Right hindlimb (tissue), 1 donor: Measurements from ENCODE around the gene BDNF.

Experiments used
- DNase-seq: peaks from one replicate; pipeline ENCODE4 v3.0.0-alpha.2; 2018

BDNF gene

DNA sequence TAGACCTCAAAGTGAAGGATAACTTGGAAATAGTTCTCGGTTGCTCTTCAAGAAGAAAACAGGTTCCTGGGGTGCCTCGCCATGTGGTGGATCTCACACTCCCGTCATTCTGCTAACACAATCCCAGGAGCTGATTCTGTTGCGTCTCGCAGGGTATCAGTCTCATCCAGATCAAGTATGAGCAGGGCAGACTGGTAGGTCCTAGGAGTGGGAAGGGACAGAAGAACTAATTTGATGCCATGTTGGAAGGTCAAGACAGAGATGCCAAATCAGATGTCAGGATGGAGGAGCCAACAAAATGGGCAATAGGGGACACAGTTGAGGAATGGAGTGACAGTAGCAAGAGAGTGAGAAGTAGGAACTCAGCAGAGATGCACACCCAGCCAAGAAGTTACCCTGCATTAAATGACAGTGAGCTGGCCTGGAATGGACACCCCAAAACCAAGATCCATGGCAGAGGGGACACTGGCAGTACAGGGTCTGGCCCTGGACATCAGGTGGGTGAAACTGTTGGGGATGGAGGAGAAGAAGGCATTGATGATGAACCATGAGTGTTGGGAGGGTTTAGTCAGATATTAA lies 76.2 kb downstream of the BDNF start:
- no peak for DNase-seq

DNA sequence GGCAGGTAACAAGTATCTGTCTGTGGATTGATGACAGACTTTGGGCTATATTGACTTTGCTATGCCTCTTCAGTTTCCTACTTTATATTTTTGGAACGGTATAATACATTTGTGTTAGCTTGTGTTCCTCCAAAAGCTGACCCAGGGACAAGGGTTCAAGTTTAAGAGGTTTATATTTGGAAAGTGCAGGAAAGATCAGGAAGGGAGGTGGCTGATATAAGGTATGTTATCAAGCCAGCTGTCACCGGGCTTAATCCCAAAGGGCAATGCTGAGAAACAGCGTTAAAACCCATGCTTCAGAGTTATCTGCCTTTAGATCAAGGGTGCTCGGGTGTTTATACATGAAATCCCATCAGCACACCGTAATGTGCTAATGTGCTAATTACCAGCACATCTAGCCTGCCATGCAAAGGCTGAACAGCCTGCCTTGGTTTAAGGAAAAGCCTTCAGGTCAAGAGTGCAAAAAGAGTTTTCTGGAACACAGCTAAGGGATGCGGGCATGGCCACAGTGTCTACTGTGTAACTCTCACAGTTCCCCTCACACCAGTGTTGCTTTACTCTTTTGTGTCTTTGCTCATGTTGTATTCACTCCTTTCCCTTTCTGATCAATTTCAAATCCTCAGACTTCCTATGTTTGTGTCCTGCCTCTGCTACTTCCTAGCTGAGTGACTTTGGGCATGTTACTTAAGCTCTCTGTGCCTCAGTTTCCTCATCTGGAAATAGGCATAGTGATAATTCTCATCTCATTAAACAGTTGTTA lies 77.5 kb downstream of the BDNF start:
- no peak for DNase-seq

DNA sequence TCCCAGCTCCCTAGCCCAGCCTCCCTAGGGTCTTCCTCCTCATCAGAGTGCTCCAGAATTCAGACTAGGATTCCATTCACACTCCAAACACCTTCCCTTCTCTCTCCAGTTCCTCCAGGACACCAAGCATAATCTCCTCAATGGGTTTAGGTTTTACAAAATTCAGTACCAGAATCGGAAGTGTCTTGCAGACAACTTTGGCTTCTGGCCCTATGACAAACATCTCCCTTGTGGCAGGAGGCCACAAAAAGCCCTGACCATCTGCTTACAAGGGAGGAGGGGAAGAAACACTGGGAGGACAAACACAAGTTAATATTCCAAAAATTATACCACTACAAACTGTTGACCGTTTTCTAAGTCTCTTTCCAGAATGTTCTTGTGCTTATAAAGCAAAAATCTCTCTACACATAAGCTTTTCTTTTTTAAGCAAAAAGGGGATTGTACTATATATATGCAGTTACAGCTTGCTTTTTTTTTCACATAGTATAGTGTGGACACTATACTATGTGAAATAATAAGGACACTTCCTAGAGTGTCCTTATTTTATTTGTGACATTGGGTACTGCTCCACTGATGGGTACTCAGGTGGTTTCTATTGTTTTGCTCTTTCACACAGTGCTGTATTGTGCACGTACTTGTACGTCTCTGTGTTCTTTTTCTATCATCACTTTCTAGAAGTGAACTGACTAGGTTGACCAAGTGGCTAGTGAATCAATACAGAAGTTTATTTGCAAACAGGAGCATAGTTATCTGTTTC lies 78.7 kb downstream of the BDNF start:
- peak; percentile 52 for DNase-seq

DNA sequence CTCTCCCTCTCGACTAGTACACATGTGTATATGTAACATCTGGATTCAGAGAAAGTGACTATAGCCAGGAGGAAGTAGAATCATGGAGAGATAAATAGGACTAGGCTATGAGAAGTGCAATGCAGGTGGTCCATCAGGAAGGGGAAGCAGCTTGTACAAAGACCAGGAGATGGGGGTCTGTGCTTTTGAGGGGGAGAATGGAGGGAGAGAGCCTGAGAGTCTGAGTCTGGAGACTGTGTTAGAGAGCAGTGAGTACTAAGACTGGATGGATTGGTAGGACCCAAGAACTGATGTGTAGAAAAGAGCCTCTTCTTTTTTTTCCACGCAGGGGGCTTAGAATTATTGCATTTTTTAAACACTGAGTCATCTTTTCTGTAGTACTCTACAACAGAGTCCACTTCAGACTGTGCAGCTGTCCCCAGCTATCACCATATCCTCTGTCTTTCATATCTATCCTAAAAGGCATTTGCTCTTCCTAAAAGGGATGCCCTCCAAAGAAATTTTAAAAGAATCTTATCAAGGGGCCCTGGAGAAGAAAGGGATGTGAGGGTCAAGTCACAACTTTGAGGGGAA lies 80.4 kb downstream of the BDNF start:
- DNase-seq = no peak

DNA sequence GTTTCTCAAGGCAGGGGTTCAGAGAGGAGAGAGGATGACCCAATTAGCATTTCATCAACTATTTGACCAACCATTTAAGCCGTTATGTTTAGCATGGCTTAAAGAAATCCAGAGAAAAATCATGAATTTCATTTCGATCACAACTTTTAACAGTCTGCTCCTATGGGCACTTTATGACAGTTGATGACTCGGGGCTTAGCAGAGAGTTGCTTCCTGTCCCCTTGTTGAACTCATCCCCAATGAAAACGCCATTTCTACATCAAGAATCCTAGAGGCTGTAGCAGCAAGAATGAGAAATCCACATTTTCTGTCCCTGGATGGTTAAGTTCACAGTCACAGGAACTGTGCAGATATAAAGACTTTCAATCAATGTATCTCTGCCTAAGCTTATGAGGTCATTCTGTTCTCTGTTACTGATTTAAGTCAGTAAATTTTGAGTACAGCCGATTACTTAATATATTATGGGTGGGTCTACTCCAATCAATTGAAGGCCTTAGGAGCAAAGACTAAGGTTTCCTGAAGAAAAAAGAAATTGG lies 81.1 kb downstream of the BDNF start:
- DNase-seq = no peak

DNA sequence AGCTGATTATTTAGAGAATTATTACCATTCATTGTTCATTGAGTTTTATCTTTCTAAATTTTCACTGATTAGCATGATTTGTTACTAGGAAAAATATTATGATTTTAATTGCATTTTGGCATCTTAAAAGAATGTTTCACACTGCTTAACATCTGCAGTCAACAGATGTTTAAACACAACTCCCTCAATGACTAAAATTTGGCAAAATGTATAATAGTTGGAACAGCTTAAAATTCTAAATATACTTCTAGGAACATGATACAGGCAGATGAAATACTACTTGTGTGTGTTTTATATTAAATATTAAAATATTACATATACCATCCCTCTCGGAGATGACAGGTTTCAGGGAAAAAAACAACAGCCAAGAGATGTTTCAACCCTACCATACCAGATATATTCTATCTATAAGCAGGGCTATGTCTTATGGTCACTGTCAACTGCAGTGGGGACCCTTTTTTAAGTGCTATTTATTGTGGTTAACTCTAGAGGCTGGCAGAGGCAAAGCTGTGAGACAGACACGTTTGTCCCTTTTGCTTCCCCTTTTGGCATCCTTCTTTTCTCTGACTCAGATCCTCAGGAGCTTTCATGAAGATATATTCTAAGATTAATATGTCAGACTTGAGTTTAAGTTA lies 81.9 kb downstream of the BDNF start:
- DNase-seq = no peak

DNA sequence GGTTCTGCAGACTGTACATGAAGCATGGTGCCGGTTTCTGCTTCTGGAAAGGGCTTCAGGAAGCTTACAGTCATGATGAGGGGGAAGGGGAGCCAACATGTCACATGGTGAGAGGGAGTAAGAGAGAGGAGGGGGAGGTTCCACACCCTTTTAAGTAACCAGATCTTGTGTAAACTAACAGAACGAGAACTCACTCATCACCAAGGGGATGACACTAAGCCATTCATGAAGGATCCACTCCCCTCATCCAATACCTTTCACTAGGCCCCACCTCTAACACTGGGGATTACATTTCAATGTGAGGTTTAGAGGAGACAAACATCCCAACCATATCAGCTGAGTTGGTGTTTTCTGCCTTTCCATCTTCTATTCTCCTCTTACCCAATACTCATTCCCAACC lies 83.5 kb downstream of the BDNF start:
- DNase-seq = no peak

DNA sequence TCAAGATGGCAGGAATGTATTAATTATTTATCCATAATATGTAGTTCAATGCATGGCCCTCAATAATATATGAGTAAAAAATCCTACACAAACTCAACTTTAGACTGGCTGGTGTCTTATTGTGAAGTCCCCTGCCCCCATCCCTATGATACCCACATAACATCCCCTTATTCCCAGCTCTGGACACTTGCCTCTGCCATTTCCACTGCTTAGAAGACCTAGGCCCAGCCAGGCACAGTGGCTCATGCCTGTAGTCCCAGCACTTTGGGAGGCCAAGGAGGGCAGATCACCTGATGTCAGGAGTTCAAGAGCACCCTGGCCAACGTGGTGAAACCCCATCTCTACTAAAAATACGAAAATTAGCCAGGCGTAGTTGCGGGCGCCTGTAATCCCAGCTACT lies 84.4 kb downstream of the BDNF start:
- no peak for DNase-seq

DNA sequence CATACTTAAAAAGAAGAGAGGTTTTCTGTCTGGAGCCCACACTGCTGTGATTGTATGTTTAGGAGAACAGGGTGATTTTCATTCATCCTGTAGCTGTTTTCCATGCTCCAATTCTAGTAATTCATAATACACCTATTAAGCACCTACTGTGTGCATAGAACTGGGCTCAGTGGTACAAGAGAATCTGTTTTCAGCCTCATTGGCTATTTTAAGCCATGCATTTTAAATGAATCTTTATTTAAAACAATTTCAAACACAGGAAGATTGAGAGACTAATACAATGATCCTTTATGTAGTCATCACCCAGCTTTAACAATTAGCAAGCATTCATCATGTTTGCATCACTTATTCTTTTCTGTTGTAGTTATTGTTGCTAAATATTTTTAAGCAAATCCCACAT lies 86.2 kb downstream of the BDNF start:
- DNase-seq = no peak

DNA sequence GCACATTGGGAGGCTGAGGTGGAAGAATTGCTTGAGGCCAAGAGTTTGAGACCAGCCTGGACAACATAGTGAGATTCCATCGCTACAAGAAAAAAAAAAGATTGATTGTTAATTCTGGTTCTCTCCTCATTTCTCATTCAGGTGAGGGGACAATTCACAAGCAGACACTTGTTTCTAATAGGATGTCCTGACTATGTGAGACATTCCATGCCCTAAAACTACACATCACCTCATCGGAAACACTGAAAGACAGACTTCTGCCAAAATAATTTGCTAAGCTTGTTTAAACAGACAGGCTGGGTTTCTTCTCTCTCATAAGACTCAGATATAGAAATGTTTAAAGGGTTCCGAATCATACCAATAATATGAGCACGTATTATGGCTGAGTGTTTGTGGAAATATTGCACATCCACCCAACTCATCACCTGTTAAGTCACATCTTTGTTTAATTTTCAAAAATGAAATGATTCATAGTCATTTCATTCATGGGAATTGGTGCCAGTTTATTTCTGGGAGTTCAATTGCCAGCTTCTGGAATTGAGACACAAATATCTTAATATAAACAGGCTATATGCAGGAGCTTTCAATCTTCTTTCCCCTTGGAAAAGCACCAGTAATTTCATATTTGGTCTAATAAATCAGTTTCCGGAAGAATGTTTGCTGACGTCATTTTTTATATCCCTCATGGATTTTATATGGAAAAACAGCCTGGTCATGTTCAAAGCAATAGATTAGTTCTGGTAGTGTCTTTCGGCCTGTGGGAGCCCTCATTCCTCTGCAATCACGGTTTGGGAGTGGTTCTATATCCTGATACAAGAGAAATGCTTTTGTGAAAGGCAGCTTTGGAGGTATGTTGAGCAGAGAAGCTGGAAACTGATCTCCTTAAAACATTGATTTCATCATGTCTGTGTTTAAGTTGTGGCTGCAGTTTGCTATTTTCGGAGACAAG lies 87.0 kb downstream of the BDNF start:
- no peak for DNase-seq

DNA sequence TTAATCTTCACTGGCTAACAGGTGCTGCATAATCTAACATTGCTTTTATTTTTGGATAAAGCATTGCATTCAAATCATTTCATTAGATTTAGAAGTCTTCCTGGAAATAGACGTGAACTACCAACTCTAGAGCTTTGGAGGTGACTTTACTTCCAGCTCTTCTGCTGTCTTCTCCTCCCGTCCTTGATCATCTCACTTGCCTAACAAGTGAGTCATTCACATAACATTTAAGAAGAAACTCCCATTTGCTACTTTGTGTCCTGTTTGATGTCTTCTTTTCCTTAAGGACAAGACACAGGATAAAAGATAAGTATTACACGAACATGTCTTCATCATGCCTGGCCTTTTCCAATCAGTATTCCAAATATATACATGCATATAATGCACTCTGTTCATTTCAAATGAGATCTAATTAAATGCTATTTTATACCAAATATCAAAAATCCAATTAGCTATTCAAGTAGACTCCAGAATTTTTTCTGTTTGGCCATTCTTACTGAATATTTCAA lies 88.3 kb downstream of the BDNF start:
- no peak for DNase-seq

DNA sequence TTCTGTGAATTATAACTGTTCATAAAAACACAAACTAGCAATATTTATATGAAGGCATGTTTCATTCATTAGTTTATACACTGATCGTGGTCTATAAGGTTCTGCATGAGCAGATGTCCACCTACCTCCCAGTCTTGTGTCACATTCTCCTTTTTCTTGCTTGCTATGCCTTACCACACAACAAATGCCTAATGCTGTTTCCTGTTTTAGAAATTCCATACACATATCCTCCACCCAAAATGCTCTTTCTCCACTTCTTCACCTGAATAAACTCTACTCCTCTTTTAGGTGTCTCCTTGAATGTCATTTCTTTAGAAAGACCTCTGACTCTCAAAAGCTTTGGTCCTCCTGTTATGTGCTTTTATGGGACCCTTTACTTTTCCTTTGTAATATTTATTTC lies 88.9 kb downstream of the BDNF start:
- no peak for DNase-seq

DNA sequence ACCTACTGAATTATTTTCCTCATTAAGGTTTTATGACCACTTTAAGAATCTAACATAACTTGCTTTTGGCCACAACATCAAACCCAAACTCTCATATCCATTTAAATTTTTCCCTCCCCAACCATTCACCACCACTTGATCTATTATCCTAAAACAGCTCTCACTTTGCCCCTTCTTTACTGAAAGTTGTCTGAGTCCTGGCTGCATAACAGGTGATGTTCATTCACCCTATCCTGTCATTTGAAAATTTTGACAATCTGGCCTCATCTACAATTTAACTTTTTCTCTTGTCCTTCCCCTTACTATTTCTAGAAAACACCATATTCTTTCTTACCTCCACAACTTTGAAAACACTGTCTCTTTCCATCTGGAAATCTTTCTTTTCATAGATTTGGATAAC lies 89.3 kb downstream of the BDNF start:
- no peak for DNase-seq

DNA sequence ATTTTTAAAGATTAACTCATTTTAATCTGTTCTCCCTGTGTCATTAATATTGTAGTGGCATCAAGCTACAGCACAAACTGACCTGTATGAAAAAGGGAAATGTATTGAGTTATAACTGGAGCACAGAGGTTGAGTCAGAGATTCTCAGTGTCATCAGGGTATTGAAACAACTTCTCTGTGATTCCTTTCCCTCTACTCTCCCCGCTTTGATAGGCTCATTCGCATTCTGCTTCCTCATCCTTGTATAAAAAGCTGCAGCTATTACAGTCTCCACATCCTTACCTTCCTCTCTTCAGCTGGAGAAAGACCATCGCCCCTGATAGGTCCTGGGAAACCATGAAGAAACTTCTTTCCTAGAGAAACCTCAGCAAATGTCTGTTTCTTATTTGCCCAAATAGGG lies 90.0 kb downstream of the BDNF start:
- no peak for DNase-seq

DNA sequence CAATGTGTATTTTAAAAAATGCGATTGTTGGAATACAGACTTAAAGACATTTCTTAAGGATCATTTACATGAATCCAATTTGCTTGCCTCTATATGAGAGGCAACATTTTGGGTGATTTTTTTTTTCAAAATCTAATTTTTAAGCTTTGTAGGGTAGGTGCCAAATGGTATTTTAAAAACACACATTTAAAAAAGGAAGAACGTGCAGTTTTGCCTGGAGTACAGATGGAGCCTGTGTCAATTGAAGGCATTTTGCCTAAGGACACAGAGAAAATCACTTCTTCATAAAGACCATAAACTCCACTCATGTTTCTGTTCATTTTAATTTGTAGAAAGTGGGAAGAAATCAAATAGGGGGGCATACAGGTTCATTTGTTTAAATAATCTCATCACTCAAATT lies 91.3 kb downstream of the BDNF start:
- no peak for DNase-seq

DNA sequence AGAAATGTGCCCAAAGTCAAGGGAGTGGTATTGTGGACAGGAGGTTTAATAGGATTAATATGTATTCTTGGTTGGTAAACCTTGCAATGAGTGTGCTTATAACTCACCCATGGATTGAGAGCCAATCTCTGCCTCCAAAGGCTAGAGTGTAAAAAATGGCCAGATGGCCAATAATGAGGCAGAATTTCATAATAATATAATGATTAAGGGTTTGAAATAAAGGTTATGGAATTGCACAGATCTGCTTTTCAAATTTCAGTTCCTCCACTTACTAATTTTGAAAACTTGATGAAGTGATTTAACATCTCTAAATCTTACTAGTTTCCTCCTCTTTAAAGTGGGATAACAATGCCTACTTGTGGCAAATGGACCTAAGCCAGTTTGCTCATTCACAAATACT lies 94.8 kb downstream of the BDNF start:
- no peak for DNase-seq
